WTC11 (cell line): Measurements from ENCODE around the gene ZIC3. TPM values are rescaled to one million over a fixed set of nuclear protein-coding genes. Genes with fewer than 3 reads are reported as not detected.

Experiments used
- ATAC-seq: fragments of 200-7000 bp; cut with Tn5 transposase; 2 replicates; pipeline ENCODE4 v1.10.0; 2021; ENCODE audit warnings: mild to moderate bottlenecking, moderate library complexity
- CTCF ChIA-PET: fragments of 300-600 bp; sonication (Branson Sonifier 250); formaldehyde crosslinking; loops from one replicate; lab custom pipeline; 2021; ENCODE audit warnings: antibody characterized with exemption; lab: Charles Lee
- POLR2A ChIA-PET: fragments of 350-600 bp; sonication (Branson Sonifier 250); formaldehyde crosslinking; loops from one replicate; lab custom pipeline; 2021; ENCODE audit warnings: antibody characterized with exemption; lab: Charles Lee
- DNase-seq: peaks from one replicate; pipeline ENCODE4 v3.0.0; 2021; ENCODE audit warnings: low spot score
- H3K27ac Mint-ChIP-seq: 2 replicates; pipeline ENCODE4 v1.8.0; 2021; ENCODE audit warnings: mixed read lengths
- H3K27me3 Mint-ChIP-seq: 2 replicates; pipeline ENCODE4 v1.8.0; 2021; ENCODE audit warnings: low read depth, mild to moderate bottlenecking, moderate library complexity, mixed read lengths
- H3K36me3 Mint-ChIP-seq: 2 replicates; pipeline ENCODE4 v1.8.0; 2021; ENCODE audit warnings: mixed read lengths
- H3K4me1 Mint-ChIP-seq: 2 replicates; pipeline ENCODE4 v1.8.0; 2022; ENCODE audit warnings: mixed read lengths
- H3K4me3 Mint-ChIP-seq: 2 replicates; pipeline ENCODE4 v1.8.0; 2021; ENCODE audit warnings: mild to moderate bottlenecking, moderate library complexity, mixed read lengths
- H3K9me3 Mint-ChIP-seq: 2 replicates; pipeline ENCODE4 v1.8.0; 2021; ENCODE audit warnings: mixed read lengths
- ELF4 ChIP-seq: sonication (generic); formaldehyde crosslinking; IDR thresholded peaks from 2 replicates; pipeline ENCODE4 v1.8.1; 2022; ENCODE audit warnings: low read depth, mild to moderate bottlenecking, moderate library complexity, missing genetic modification reagents
- PREB ChIP-seq: sonication (generic); formaldehyde crosslinking; IDR thresholded peaks from 2 replicates; pipeline ENCODE4 v1.8.1; 2022; ENCODE audit warnings: mild to moderate bottlenecking, missing genetic modification reagents, moderate library complexity, borderline replicate concordance
- TCF7 ChIP-seq: sonication (generic); formaldehyde crosslinking; IDR thresholded peaks from 2 replicates; pipeline ENCODE4 v1.8.0; 2022; ENCODE audit warnings: mild to moderate bottlenecking, low read depth, missing genetic modification reagents, moderate library complexity
- ZNF532 ChIP-seq: fragments of 250-450 bp; sonication (Bioruptor Pico); IDR thresholded peaks from 2 replicates; pipeline ENCODE4 v1.9.0; 2021; ENCODE audit warnings: mild to moderate bottlenecking, borderline replicate concordance
- total RNA-seq: library from RNA; stranded (reverse); gene quantifications from 3 replicates; pipeline ENCODE4 v1.2.3, GENCODE V29; 2021

ZIC3 gene
- total RNA-seq, 1 experiment from 2014 or later, result 75.3 TPM

- no peak for TF ChIP-seq ZNF532 (CRISPR knock-in tag)
- TF ChIP-seq ELF4, result no peak
- no peak for TF ChIP-seq PREB (CRISPR knock-in tag)
Measured at GRCh38 chrX:137587151-137587550, 21.2 kb downstream of the ZIC3 start (continued).

DNA sequence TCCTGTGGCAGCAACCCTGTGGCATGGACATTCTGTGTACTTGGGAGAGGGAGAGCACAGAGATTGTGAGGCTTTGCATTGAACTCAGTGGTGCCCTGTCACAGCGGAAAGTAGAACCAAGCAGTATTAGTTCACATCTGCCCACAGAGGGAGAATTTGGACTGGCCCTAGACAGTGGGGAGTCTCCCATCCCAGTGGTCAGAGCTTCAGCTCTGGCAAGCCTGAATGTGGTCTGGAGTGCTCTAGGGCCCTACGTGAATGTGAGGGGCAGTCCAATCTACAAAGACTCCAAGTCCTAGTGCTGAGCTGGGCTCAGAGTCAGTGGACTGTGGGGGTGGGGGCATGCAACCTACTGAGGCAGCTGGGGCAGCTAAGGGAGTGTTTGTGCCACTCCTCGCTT, 34.8 kb downstream of the ZIC3 start:
- Mint-ChIP-seq H3K9me3 (peaks cover 3% of the 10 kb centered on the region; the same call in 1 of the 2 replicates), H3K4me3 (no peak overlapping the region), H3K27me3 (no peaks in the 10 kb centered on the region), H3K27ac (no peak overlapping the region), H3K4me1 (no peaks in the 10 kb centered on the region), H3K36me3 (0 out of 2 replicates have a peak, but pooled peaks cover 3% of the 10 kb centered on the region)
- DNase-seq, result no peak
- TF ChIP-seq TCF7, result no peak
- POLR2A ChIA-PET, result no interaction called here
- no peak for ATAC-seq
- CTCF ChIA-PET, result no interaction called here
